HG02610 (cell line): Measurements from ENCODE around the gene AANAT.
"Not testable (repeated sequence)": the region's sequence is repeated elsewhere in the genome, so short reads cannot be mapped to it uniquely, and the experiment has no call there.

Experiments used
- ATAC-seq: cut with Tn5 transposase; IDR thresholded peaks from one replicate; pipeline ENCODE4 v1.9.1; 2021; ENCODE audit warnings: mild to moderate bottlenecking, moderate library complexity; ENCODE audit not compliant: unreplicated experiment

AANAT gene

DNA sequence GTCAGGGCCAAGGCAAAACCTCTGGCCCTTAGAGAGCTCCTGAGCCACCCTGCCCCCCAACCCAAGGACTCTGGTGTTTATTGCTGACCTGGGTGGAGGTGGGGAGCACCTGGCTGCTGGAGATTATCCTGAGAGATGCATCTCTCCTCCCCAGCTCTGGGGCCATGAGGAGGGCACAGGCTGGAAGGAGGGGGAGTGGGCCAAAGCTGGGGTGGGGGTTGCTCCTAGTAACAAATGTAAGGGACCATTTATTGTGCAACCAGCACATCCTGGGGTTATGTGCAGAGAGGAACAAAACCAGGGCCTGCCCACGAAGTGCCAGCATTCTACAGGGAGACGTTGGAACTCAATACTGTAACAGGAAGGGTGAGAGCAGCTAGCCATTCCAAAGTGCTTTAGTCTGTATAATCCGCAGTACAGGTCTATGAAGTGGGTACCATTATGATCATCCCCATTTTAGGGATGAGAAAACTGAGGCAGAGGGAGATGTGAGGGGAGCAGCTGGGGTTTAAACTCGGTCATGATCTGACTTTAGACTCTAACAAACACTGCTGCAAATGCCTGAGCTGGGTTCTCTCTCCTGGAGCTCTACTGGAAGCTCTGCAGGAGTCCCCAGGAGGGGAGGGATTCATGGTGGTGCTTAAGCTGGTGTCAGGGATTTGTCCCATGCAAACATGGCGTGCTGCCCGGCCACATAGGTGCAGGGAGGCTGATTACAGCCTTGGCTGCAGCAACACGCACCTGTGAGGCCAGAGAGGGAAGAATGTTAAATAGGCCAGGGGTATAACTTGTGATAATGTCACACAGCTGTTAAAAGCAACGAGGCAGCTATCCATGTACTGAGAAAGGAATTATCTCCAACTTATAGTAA, 35.2 kb downstream of the AANAT start:
- no peak for ATAC-seq

DNA sequence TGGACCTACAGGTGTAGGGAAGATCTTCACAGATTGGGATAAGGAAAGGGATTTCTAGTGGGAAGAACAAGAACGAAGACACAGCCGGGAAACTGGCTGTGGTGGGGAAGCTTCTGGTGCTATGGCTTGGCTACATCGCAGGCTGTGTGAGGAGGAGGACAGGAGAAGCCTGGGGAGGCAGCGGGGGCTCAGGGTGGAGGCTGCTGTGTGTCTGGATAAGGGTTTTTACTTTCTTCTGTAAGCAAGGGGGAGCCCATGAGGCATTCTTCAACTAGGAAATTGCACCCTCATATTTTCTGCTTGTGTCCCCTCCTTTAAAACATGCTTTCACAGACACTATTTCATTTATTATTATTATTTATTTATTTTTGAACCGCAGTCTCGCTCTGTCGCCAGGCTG, 36.7 kb downstream of the AANAT start:
- ATAC-seq, result no peak

DNA sequence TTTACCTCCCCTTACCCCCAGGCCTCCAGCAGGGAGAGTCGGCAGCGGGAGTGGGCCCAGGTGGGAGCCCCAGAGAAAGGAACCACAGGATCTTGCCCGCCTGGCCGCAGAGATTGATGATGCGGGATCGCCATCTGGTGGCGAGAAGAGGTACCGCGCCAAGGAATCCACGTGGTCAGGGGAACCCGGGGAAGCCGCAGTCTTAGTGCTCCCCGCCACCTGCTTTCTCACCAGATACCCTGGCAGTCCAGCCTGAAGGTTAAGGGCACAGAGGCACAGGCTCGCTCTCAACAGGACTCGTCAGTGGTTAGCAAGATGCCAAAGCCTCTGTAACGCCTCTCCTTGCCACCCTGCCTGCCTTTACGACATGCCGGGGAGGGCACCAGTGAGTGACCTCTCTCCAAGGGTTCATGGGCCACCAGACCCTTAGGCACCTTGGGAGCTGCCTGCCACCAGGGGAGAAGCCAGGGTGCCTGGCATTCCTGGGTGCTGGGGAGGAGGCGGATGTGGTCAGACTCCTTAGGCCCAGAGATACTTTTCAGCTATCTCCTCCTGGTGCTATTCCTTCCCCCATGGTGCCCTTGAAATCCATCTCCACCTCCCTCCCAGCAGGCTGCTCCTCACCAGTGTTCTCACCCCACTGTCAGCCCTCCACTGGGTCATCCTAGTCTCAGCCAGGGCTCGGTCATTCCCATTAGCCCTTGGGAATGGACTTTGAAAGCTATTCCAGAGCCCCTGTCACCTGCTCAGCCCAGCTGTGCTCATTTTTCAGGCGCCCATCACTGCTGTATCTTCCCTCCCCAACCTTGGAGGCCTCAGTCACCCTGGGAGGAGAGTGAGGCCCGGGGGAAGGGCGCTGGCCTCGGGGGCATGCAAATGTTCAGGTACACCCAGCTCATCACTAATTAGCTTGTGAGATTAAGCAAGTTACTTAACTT, 39.3 kb downstream of the AANAT start:
- no peak for ATAC-seq

DNA sequence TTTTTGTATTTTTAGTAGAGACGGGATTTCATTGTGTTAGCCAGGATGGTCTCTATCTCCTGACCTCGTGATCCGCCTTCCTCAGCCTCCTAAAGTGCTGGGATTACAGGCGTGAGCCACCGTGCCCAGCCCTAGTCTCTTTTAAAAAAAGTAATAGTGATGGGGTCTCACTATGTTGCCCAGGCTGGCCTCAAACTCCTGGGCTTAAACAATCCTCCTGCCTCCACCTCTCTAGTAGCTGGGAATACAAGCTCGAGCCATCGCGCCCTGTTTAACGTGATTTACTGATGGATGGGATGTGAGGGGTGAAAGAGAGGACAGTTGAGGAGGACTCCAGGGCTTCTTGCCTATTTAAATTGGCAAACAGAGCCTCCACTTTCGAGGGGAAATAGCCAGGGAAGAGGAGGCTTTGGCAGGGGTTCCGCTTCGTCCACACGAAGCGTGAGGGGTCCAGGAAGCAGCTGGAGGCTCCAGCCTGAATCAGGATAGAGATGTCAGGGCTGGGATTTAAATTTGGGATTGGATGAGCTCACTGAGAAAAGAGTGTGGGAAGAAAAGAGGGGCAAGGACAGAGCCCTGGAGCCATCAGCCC, 41.2 kb downstream of the AANAT start:
- not testable (repeated sequence) for ATAC-seq

DNA sequence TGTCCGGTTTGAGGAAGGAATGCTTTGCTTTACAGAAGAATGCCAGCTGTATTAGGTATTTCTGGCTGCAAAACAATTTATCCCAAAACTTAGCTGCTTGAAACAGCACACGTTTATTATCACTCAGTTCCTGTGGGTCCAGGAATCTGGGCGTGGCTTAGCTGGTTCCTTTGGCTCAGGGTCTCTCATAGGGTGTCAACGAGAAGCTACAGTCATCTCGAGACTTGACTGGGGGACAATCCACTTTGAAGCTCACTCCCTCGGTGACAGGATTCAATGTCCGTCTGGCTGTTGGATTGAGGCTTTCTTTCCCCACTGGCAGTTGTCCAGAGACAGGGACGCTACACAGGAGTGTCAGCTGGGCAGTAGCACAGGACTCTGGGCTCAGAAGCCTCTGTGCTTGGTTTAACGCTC, 43.4 kb downstream of the AANAT start:
- no peak for ATAC-seq

DNA sequence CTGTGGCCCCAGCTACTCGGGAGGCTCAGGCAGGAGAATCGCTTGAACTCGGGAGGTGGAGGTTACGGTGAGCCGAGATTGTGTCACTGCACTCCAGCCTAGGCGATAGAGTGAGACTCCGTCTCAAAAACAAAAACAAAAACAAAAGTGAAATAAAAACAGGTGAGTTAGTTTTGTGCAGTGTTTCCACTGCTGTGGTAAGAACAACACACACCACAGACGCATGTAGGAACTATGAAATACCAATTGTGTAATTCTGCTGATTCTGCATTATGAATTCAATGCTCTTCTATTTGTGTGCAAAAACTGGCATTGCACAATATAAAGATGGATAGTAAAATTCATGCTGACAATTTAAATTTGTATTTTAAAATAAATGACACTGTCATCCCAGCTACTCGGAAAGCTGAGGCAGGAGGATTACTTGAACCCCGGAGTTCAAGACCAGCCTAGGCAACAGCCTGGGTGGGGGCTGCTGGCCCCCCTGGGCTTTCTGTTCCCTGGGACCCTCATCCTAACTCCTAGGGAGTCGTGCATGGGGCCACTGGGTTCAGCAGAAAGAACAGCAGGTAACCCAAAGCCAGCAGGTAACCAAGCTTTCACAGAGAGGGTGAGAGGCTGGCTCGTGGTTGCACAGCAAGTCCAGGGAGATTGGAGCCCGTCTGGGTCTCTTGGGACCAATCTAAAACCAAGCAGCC, 44.4 kb downstream of the AANAT start:
- ATAC-seq, result no peak

DNA sequence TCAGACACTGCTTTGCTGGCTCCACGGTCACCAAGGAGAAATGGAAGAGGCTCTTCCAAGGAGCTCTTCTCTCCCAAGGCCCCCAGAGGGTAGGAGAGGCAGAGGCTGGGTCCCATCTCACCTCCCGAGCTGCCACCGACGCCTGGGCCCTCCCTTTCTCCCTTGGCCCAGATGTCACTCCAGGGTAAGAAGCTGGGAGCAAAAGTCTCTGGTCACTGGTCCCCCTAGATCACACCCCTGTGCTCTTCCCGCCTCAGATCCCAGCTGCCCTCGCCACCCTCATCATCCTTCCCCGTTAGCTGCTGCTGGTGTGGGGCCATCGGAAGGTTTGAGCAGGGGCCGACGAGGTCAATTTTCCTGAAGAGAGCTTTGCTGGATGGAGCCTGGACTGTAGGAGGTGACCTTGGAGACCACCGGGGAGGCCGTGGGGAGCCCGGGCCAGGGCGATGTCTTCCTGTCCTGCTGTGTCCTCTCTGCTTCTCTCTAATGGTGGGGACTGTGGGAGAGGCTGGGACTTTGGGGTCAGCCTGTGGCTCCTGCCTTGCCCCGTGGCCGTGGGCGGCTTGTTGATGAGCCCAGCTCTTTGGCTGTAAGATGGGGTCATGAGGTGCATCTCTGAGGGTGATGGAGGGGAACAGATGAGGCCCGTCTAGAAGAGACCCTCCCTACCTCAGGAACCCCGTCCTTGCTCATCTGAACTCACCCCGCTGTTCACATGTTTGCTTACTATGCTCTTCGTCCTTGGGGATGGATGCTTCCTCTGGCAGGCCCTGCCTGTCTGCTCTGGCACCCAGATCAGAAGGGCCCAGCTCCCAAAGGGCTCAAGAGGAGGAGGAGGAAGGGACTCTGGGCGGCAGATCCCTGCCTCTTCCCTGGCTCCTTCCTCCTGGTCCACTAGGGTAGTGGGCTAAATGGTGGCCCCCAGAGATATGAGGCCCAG, 45.2 kb downstream of the AANAT start:
- no peak for ATAC-seq

DNA sequence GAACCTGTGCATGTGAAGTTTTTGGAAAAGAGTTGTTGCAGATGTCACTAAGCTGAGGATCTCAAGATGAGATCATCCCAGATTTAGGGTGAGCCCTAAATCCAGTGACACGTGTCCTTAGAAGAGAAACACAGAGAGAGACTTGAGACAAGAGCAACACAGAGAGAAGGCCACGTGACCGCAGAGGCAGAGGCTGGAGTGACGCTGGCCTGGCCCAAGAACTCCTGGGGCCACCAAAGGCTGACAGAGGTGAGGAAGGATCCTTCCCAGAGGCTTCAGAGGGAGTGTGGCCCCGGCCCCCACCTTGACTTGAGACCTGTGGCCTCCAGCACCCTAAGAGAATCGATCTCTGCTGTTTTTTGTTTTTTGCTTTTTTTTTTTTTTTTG, 45.9 kb downstream of the AANAT start:
- ATAC-seq, result no peak

DNA sequence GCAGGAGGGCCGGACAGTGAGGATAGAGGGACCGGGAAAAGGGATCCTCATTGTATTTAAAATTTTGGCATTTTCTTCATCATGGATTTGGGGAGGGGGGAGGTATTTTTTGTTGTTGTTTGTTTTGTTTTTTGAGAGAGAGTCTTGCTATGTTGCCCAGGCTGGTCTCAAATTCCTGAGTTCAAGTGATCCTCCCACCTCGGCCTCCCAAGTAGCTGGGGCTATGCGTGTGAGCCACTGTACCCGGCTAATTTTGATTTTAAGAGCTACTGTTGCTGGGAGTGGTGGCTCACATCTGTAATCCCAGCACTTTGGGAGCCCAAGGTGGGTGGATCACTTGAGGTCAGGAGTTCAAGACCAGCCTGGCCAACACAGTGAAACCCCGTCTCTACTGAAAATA, 47.0 kb downstream of the AANAT start:
- ATAC-seq, result not testable (repeated sequence)

DNA sequence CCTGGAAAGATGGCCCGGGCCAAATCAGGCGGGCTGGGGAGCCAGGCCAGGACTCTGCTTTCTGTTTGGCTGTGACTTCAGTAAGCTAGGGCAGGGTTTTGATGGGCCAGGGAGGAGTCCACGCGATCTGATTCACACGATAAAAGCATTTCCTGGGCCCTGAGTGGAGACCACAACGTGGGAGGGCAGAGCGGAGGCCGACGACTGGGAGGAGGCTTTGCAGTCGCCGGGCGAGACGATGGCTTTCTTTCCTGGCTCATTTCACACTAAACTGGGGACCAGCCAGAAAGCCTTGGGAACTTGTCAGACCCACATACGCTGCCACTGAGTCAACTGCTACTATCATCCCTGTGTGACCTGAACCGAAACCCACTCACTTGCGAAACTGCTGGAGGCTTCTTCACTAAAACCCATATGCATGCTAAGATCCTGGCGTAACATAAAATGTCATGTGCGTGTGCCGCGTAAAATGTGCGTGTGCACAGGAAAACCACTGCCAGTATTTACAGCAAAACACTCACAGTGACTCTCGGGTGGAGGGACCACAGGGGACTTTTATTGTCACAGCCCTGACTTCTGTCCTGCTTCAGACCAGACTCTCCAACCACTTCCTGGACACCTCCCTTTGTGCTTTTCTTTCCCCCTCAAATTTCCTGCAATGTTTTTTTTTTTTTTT, 48.0 kb downstream of the AANAT start:
- peak; percentile 66 for ATAC-seq

DNA sequence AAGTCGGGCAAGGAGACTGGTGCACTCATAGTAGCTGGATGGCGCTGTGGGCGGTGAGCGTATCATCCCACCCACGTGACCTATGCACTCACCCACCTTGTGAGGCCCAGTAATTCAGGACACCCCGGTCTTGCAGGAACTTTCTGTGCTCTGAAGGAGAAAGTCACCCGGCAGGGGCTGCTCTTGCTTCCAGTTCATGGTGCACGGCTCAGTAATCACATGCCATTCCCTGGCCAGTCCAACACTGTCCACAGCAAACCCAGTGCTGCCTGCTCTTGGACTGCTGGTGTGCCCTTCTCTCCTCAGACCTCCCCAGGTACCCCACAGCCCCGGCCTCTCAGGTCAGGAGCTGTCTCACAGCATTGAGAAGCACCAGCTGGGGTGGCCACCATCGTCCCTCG, 50.2 kb downstream of the AANAT start:
- ATAC-seq, result no peak

DNA sequence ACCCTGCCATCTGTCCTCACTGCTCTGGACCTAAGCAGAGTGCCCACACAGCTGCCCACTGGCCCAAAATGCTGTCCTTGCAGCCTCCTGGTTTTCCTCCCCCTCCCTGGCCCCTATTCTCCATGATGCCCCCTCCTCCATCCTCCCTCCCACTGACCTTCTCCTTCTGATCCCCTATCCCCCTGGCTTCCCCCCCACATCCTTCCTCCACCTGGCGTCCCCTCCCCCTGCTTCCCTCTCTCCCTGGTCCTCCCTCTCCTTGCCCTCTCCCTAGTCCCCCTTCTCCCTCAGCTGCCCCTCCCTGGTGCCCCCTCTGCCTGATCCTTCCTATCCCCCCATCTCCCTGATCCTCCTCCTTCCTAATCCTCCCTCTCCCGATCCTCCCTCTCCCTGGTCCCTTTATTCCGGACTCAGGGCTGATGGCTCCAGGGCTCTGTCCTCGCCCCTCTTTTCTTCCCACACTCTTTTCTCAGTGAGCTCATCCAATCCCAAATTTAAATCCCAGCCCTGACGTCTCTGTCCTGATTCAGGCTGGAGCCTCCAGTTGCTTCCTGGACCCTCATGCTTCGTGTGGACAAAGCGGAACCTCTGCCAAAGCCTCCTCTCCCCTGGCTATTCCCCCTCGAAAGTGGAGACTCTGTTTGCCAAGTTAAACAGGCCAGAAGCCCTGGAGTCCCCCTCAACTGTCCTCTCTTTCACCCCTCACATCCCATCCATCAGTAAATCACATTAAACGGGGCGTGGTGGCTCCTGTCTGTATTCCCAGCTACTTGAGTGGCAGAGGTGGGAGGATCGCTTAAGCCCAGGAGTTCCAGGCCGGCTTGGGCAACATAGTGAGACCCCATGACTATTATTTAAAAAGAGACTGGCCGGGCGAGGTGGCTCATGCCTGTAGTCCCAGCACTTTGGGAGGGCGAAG, 51.9 kb downstream of the AANAT start:
- ATAC-seq, result no peak
